Activated CD4-positive, alpha-beta T cell treated with anti-CD3 and anti-CD28 coated beads, Interleukin-10, Interleukin-2, amounts not matched to agents 100 ng/mL and 50 ng/mL, durations not matched to agents 16 hours and 8 hours (primary cell): ENCODE results near the gene GHITM.
"Not testable (repeated sequence)": the region's sequence is repeated elsewhere in the genome, so short reads cannot be mapped to it uniquely, and the experiment has no call there.

ENCODE experiments used
- DNase-seq: peaks from one replicate; pipeline ENCODE4 v3.0.0-alpha.2; 2020

Gene GHITM

DNA sequence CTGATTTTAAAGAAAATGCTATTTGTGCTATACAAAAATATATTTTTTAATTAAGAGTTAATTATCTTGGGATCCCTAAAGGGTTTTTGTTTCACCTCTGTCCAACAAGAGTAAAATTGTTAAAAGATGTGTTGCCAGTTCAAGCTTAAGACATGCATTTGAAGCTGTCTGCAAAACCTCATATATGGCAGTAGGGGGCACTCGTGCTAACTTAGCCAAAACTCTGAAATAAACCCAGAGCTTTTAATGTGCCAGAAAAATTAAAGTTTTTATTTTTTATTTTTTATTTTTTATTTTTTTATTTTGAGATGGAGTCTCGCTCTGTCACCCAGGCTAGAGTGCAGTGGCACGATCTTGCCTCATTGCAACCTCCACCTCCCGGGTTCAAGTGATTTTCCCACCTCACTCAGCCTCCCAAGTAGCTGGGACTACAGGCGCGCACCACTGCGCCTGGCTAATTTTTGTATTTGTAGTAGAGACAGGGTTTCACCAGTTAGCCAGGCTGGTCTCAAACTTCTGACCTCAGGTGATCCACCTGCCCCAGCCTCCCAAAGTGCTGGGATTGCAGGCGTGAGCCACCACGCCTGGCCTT is 8.8 kb downstream of the GHITM start:
- peak; percentile 45 for DNase-seq

DNA sequence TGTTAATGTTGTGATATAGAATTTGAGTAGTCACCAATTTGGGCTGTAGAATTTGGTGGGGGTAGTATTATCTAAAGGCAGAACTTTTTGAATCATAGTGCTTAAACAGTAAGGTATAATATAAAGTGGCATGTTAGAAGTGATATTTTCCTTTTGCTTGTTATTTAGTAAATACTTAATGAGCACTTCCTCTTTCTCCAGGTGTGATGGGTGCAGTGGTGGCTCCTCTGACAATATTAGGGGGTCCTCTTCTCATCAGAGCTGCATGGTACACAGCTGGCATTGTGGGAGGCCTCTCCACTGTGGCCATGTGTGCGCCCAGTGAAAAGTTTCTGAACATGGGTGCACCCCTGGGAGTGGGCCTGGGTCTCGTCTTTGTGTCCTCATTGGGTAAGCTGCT is 10.5 kb downstream of the GHITM start:
- no peak for DNase-seq

DNA sequence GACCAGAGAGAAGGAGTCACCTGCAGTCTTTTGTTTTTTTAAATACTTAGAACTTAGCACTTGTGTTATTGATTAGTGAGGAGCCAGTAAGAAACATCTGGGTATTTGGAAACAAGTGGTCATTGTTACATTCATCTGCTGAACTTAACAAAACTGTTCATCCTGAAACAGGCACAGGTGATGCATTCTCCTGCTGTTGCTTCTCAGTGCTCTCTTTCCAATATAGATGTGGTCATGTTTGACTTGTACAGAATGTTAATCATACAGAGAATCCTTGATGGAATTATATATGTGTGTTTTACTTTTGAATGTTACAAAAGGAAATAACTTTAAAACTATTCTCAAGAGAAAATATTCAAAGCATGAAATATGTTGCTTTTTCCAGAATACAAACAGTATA is 13.5 kb downstream of the GHITM start:
- DNase-seq, result no peak

DNA sequence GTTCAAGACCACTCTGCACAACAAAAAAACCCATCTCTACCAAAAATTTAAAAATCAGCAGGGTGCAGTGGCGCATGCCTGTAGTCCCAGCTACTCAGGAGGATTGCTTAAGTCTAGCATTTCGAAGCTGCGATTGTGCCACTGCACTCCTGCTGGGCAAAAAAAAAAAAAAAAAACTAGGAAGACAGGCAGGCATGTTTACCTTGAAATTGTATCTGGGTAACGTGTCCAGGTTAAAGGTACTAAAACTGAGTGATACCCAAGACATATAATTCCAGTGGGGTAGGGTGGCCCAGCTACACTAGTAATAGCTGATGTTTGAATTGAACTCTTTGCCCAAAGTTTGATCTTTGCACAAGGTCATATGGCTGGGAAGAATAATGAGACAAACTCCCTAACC is 16.2 kb downstream of the GHITM start:
- no peak for DNase-seq

DNA sequence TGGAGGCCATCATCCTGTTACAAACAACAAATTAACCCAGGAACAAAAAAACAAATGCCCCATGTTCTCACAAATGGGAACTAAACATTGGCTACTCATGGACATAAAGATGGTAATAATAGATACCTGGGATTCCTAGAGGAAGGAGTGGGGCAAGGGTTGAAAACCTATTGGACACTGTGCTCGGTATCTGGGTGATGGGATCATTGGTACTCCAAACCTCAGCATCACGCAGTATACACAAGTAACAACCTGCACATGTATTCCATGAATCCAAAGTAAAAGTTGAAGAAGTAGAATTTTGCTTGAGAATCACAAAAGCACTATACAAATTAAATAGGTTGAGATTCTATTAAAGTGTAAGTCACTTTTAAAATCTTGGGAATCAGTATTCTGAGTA is 16.7 kb downstream of the GHITM start:
- DNase-seq, result no peak

DNA sequence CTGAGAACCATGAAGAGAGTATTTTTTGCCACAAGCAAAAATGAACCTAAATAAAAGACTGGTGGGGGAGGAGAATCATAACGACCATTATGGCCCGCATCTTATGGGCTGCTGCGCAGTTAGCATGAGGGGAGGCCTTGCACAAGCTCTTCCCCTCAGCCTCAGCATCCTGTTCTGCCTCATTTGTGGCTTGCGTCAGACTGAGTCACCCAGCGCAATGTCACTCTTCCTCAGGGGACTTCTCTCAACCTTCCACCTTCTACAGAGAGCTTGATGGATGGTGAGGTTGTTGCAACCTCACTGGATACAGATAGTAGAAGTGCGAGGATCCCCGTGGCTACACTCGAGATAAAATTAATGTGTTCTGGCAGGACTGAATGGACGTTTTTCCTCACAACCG is 17.5 kb downstream of the GHITM start:
- peak; percentile 66 for DNase-seq

DNA sequence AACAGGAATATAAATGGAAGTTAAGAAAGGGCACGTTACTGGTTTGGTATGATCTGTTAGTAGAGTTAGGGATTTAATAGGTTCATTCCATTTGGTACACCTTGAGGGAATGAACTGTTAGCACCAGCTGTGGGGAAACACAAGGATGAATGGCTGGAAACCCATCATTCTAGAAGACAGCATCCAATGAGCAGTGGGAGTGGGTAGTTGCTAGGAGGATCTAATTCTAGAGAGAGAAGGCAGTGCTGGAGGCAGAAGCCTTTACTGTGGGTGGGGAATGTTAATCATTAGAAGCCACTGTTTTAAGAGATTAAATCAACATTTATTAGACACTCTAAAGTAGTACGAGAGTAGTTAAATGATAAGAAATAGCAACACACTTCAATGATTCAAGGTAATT is 18.8 kb downstream of the GHITM start:
- DNase-seq, result no peak

DNA sequence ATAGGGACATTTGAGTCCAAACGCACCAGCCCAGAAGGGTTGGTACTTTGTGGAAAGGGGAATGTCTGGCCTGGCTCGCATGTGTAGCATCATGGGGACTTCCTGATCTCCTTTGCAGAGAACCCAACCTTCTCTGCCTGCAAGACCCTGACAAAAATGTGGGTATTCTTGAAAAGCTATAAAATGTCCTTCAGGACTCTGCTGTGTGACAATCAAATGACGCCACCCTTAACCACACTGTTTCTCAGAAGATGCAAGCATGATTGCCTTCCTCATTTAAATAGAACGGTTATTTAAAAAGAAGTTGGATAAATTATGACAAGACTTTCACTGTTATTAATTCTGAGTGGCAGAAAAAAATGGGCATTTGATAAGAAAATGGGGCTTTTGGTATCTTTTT is 19.2 kb downstream of the GHITM start:
- DNase-seq, result no peak

DNA sequence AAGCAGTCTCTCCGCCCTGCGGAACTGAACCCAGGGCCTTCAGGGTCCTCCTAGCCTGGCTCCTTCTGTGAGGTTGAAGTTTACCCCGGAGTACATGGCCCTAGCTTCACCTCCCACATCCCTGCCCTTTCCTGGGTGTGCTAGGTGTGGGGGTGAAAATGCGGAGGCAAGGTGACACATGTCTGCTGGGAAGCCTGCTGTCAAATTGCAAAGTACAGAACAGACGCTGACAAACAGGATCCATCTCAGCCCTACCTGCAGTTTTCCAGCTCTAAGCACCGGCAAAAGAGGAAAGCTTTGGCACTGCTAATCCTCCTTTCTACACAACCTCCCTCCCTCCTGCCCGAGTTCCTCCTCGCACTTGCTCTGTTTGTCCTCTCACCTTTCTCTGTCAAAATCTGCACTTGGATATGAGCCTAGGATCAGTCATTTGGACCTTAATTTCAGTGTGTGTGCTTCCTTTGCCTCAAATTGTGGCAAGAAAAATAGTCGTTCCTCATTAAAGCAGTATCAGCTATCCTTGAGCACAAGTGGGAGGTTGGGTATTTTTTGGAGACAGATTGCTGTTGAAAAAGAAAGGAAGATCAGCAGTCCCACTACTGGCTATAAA is 19.9 kb downstream of the GHITM start:
- no peak for DNase-seq

DNA sequence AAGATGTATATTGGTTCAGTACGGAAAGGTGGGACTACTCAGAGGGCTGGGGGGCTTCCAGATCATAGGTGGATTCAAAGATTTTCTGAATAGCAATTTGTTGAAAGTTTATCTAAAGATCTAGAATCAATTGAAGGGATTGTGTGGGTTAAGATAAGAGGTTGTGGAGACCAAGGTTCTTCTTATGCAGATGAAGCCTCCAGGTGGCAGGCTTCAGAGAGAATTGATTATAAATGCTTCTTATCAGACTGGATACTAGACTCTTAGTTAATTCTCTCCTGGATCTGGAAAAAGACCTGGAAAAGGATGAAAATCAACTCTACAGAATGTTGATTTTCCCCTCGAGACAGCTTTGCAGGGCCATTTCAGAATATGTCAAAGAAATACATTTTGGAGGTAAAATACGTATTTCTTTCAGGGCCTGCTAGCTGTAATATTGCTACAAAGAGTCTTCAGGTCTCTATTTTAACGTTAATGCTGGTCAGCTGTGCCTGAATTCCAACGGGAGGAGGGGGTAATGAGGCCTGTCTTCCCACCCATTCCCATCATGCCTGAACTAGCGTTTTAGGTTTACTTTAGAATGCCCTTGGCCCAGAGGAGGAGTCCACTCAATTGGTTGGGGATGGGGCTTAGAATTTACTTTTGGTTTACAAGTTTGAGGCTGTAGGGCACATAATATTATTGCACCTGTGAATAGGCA is 21.5 kb downstream of the GHITM start:
- DNase-seq, result no peak

DNA sequence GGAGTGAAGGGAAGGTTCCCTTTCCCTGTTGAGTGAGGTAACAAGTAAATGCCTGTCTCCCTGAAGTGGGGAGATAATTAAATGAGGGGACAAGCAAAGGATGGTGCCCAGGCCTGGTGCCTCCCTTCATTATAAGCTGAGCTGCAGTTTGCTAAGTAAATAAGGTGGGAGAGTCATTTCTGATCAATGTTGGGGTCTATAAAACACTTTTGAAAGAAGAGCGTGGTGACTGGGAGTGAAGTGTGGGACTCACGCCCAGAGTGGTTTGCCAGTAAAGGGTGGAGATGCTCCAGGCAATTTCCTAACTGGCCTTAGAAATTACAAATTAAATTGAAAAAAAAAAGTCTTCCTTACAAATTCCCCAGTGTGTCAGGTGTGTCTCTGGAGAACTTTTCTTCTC is 24.7 kb downstream of the GHITM start:
- no peak for DNase-seq

DNA sequence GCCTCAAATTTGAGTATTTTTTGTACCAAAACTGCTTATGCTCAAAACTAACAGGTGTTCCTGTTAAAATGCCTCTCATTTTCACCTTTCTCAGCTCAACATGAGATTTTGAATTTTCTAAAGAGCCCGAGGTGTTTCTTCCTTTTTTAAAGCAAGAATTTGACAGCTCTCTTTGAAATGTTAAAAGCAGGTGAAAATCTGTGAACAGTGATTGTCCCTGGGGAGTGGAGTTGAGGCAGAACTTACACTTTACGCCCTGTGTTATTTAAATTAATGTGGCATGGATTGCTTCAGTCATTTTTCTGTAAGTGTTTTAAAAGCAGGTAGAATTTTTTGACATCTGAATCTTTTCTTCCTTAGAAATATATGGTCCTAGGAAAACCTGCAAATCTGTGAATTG is 25.1 kb downstream of the GHITM start:
- DNase-seq, result no peak

DNA sequence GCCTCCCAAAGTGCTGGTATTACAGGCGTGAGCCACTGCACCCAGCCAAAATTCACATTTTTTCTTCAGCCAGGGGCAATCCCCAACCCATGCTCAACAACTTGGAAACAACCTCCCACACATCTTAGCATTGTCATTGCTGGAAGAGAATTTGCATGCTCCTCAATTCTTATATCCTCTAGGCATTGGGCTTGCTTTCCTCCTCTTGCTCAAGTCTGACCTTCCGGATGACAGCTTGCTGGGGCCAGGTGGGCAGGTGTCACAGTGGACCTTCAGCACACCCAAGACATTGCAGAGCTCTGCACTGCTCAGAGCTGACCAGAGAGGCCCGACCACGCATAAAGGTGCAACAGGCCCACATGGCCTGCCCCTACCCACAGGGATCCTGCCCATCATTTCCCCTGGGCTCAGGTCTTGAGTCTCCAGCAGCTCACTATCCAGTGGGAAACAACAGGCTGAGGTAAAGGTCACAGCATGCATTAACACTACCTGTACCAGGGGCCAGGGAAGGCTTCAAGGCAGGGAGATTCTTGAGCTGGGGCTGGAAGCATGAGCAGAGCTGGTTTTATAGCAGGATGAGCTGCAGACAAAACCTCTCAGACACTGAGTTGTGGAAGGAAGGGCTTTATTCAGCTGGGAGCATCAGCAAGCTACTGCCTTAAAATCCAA is 27.4 kb downstream of the GHITM start:
- no peak for DNase-seq

DNA sequence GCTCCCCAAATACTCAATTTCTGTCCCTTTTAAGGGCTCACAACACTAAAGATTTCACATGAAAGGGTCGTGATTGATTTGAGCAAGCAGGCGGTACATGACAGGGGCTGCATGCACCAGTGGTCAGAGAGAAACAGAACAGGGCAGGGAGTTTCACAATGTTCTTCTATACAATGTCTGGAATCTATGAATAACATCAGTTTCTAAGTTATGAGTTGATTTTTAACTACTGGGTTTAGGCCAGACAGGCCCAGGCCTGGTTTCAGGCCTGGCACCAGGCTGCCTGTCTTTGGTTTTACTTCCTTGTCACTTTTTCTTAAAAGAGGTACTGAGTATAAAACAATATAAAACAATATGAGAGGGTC is 28.0 kb downstream of the GHITM start:
- not testable (repeated sequence) for DNase-seq

DNA sequence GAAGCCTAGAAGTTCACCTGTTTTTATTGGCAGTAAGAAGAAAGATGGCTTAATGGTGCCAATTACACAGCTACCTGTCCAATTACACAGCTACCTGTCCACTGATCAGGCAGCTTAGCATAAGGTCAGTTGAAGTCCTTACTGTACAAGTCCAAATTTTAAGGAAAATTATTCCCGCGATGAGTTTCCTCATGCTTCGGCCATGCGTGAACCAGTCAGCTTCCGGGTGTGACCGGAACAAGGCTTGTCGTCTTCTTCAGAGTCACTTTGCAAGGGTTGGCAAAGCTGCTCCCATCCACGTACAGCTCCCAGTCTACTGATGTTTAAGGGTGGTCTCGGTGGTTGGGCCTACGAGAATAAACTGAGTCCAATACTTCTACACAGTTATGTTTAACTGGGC is 29.1 kb downstream of the GHITM start:
- DNase-seq, result not testable (repeated sequence)

DNA sequence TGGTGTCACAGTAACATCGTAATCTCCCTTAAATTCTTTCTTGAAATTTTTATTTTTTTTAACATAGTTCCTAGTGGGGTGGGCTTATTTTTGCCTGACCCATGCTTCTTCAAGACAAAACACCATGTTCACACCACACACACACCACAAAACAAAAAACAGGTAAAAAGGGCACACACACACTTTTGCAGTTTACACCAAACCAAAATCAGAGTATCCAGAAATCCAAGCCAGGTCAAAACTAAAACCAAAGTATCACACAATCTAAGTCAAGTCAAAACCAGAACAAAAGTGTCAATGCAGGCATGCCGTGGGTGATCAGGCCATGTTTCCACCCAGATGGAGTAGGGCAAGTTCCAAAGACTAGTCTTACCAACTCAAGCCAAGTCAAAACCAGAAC is 31.9 kb downstream of the GHITM start:
- DNase-seq, result not testable (repeated sequence)

DNA sequence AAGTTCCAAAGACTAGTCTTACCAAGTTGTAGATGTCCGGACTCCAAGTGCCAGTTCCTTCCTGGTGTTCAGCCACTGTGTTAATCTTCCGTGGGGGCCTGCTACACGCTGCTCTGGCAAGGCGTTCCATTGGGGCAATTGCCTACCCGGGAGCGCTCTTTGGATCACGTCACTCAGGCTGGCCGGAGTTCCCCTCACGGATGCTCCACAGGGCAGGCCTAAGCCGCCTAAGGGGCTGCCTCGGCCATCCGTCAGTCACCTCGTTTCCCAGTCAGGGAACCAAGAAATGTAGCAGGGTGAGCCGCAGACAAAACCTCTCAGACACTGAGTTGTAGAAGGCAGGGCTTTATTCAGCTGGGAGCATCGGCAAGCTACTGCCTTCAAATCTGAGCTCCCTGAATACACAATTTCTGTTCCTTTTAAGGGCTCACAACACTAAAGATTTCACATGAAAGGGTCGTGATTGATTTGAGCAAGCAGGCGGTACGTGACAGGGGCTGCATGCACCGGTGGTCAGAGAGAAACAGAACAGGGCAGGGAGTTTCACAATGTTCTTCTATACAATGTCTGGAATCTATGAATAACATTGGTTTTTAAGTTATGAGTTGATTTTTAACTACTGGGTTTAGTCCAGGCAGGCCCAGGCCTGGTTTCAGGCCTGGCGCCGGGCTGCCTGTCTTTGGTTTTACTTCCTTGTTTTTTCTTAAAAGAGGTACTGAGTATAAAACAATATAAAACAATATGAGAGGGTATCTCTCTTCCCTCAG is 32.6 kb downstream of the GHITM start:
- DNase-seq, result not testable (repeated sequence)

DNA sequence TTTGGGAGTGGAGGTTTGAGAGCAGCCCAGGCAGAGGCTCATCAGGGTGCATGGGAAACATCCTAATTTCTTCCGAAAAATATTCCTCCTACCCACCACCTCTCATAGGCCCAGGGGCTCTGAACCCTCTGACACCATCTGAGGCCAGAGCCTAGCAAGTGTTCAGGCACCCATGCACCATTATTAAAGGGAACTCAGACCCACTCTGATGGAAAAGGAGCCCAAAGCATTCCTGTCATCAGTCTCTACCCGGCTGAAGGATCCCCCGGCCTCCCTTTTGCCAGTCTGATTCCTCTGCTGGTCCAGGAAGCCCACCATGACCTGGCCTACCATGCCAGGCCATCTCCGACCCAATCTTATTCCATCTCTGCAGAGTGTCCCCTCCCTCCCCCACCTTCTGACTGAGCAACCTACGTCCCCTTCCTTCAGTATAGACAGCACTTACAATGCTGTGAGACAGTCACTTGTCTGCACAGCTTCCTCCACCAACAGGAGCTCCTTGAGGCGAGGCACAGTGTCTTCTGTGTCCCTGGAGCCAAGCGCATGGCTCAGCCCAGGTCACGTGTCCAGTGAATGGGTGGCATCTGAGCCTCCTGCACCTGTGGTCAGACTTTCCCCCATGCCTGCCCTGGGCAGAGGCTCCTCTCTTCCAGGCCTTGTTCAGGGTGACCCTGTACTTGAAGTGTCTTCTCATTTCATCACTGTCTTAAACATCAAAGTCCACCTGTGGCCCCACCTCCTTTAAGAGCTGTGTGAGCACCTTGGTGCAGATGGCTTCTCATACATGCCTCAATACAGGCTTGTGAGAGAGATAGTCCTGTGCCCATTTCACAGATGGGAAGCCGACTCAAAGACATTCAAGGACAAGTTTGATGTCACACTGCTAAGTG is 33.4 kb downstream of the GHITM start:
- no peak for DNase-seq

DNA sequence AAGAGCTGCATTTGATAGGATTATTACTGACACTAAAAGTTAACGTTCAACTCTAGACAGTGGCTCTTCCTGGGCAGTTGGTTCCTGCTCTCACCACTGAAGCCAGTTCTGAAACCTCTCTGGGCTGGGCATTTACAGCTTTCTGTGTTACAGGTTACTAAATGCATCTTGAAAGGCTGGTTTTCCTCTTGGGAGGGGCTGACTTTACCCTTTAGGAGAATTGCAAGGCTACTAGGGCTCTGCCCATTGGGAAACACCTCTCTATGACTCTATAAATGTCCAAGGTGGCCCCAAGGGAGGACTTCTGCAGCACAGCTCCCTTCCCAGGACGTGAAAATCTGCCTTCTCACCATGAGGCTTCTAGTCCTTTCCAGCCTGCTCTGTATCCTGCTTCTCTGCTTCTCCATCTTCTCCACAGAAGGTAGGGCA is 34.2 kb downstream of the GHITM start, which contains the start of gene GPR15LG:
Gene GPR15LG, plus strand, starts transcription at position 301 of the 429 bp plus-strand sequence. Its CDS starts 51 bp downstream, at position 352.
- no peak for DNase-seq

DNA sequence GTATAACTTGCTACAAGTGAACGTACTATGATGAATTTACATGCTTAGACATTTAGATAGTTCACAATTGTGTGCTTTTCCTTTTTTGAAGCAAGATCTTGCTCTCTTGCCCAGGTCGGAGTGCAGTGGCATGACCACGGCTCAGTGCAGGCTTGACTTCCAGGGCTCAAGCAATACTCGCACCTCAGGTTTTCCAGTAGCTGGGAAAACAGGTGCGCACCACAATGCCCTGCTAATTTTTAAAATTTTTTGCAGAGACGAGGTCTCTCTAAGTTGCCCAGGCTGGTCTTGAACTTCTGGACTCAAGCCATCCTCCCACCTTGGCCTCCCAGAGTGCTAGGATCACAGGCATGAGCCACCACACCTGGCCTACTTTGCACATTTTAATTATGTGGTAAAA is 36.1 kb downstream of the GHITM start:
- no peak for DNase-seq

DNA sequence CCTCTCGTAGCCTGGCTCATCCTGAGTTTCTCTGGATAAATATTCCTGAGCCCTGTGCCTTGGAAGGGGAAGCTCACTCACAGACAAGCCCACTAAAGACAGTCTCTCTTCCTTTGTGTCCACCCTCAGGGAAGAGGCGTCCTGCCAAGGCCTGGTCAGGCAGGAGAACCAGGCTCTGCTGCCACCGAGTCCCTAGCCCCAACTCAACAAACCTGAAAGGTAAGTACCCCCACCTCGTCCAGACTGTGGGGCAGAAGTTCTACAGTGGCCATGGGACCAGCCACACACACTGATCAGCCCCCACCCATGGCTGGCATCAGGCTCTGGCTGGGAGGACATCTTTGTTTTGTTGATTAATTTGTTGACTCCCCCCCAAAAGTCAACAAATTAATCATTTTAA is 37.0 kb downstream of the GHITM start:
- no peak for DNase-seq

DNA sequence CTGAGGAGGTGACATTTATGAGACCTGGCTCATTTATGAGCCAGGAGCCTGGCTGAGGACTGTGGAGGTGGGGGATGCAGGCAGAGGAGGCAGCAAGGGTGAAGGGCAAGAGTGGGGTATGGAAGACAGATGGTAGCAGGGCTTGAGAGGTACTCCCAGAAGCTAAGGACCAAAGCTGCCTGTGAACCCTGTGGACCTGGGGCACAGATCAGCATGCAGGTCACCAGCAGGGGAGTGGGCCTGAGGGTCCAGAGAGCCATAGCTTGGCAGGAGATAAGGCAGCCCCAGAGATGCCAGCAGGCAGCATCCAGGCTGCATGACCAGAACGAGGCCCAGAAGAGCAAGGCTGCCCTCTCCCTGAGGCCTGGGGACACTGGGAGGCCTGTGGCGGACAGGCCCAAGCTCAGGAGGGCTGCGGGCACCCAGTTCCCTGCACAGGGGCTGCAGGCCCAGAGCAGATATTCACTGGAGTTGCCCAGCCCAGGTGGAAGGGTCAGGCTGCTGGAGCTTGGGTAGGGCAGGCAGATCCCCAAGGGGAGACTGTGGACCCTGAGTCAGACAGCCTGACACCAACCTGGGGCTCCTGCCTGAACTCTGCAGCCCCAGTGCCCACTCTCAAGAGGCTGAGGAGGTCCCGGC is 37.6 kb downstream of the GHITM start:
- DNase-seq, result no peak
